ENCODE results near the gene KCTD5.

DNA sequence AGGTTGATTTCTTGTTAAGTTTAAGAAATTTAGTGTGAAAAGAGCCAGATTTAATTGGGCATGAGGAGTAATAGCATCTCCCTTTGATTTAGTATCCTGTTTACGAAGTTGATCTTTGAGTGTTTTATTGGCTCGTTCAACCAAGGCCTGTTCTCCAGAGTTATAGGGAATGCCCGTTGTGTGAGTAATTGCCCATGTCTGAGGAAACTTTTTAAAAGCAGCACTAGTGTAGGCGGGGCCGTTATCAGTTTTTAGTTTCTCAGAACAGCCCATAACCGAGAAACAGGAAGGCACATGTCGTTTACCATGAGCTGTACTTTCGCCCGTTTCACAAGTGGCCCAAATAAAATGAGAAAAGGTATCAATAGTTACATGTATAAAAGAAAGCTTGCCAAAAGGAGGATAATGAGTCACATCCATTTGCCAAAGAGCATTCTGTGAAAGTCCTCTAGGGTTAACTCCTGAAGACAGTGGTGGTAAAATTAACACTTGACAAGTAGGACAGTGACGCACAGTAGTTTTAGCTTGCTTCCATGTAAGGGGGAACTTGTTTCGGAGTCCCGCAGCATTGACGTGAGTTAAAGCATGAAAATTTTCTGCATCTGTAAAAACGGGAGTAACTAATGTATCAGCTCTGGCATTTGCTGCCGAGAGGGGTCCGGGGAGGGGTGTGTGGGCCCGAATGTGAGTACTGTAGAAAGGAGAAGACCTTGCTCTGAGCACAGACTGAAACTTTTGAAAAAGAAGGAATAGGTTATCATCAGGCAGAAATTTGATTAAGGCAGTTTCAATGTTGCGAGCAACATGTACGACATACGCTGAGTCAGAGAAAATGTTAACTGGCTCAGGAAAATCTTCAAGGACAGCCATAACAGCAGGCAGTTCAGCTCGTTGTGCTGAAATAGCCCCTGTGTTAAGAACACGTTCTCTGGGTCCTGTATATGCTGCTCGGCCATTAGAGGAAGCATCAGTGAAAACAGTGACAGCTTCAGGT is 18.5 kb upstream of the KCTD5 start:
- TF ChIP-seq EZH2 (IDR thresholded peaks at IDR 0.05; ENCODE audit: low read depth) = no peak
- TF ChIP-seq, protein P1, sequence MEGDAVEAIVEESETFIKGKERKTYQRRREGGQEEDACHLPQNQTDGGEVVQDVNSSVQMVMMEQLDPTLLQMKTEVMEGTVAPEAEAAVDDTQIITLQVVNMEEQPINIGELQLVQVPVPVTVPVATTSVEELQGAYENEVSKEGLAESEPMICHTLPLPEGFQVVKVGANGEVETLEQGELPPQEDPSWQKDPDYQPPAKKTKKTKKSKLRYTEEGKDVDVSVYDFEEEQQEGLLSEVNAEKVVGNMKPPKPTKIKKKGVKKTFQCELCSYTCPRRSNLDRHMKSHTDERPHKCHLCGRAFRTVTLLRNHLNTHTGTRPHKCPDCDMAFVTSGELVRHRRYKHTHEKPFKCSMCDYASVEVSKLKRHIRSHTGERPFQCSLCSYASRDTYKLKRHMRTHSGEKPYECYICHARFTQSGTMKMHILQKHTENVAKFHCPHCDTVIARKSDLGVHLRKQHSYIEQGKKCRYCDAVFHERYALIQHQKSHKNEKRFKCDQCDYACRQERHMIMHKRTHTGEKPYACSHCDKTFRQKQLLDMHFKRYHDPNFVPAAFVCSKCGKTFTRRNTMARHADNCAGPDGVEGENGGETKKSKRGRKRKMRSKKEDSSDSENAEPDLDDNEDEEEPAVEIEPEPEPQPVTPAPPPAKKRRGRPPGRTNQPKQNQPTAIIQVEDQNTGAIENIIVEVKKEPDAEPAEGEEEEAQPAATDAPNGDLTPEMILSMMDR (conservative IDR thresholded peaks at IDR 0.05) = no peak

All from PC-9 (cell line).